DMS114 treated with DMSO at 0.1 percent for 48 hours (cell line): ENCODE measurements around the gene HNRNPUL1.
"Not testable (repeated sequence)": the region's sequence is repeated elsewhere in the genome, so short reads cannot be mapped to it uniquely, and the experiment has no call there.

Experiments
- DNase-seq: peaks from one replicate; lab custom pipeline; 2025; ENCODE audit not compliant: unreplicated experiment; lab: John Stamatoyannopoulos, UW

The HNRNPUL1 gene

GRCh38 chr19:41263850-41264580 is at the start of gene HNRNPUL1:
HNRNPUL1 (plus strand) TSS chr19:41264372; CDS start chr19:41264504, 132 bp downstream.
- DNase-seq, result peak; percentile 100

GRCh38 chr19:41217741-41218140 is 46.4 kb upstream of the HNRNPUL1 start:
- no peak for DNase-seq

- no peak for DNase-seq
Measured at GRCh38 chr19:41218249-41218614, 45.9 kb upstream of the HNRNPUL1 start.

- peak; percentile 38 for DNase-seq
Measured at GRCh38 chr19:41218615-41219507, 45.3 kb upstream of the HNRNPUL1 start, which contains the start of gene AXL. AXL (plus strand) TSS chr19:41219223; CDS start chr19:41219393, 170 bp downstream.

GRCh38 chr19:41219924-41220567 is 44.1 kb upstream of the HNRNPUL1 start:
- DNase-seq, result no peak

- DNase-seq, result no peak
Measured at GRCh38 chr19:41220811-41221210, 43.4 kb upstream of the HNRNPUL1 start.

- DNase-seq, result no peak
Measured at GRCh38 chr19:41221514-41222205, 42.5 kb upstream of the HNRNPUL1 start.

- DNase-seq, result no peak
Measured at GRCh38 chr19:41222240-41222639, 41.9 kb upstream of the HNRNPUL1 start.

- no peak for DNase-seq
Measured at GRCh38 chr19:41223431-41224234, 40.5 kb upstream of the HNRNPUL1 start.

GRCh38 chr19:41224632-41225031 is 39.5 kb upstream of the HNRNPUL1 start:
- DNase-seq, result no peak

GRCh38 chr19:41225238-41226052 is 38.7 kb upstream of the HNRNPUL1 start:
- DNase-seq, result no peak

- DNase-seq, result no peak
Measured at GRCh38 chr19:41226053-41226873, 37.9 kb upstream of the HNRNPUL1 start.

GRCh38 chr19:41226874-41227390 is 37.2 kb upstream of the HNRNPUL1 start:
- no peak for DNase-seq

- no peak for DNase-seq
Measured at GRCh38 chr19:41228486-41228885, 35.7 kb upstream of the HNRNPUL1 start.

- not testable (repeated sequence) for DNase-seq
Measured at GRCh38 chr19:41229338-41229737, 34.8 kb upstream of the HNRNPUL1 start.

- no peak for DNase-seq
Measured at GRCh38 chr19:41230067-41230857, 33.9 kb upstream of the HNRNPUL1 start.

GRCh38 chr19:41232686-41233085 is 31.5 kb upstream of the HNRNPUL1 start:
- no peak for DNase-seq
